Astrocyte of the cerebellum (primary cell): Measurements from ENCODE around the gene MTREX.

Source experiments
- DNase-seq: peaks from one replicate; pipeline ENCODE4 v3.0.0-alpha.2; 2011; ENCODE audit warnings: low read depth
- H3K4me3 ChIP-seq: 2 replicates; pipeline ENCODE4 v1.5.1; 2011; ENCODE audit warnings: mild to moderate bottlenecking, low read depth, low read length, moderate library complexity
- CTCF ChIP-seq: IDR thresholded peaks from 2 replicates; pipeline ENCODE4 v1.5.1; 2012; ENCODE audit warnings: low read length, low read depth, moderate library complexity, mild to moderate bottlenecking; ENCODE audit errors: missing control alignments
- in situ Hi-C: cut with HindIII; loops from 2 replicates; pipeline ENCODE4 v1.10.0; 2017; ENCODE audit warnings: low sequenced_read_pairs

The MTREX gene

DNA sequence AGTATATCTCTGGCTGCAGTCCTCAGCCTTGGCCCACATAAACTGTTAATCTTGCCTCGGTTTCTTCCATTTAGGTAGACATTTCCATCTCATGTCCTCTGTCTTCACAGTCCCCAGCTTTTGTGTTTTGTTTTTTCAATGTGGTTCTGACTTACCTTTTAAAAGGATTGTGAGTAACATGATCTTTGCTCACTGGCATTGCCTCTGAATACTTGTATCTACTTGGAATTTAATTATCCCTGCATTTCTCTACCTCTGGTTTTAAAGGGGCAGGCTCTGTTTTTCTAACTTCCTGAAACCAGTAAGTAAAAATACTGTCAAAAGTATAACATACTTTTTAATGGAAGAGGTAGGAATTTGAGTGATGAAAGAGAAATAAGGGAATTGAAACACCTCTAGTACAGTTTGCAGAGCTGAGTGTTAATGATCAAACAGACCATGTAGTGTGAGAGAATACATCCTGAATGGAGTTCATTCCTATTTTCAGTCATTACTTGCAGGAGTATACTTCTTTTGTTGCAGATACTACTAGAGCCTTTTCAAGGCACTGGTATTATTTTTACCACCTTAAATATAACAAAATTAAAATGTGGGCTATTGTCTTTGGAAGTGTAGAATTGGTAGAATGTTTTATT lies 62.6 kb downstream of the MTREX start:
- no peak for DNase-seq
- H3K4me3 ChIP-seq, result no peak overlapping the region
- in situ Hi-C loops, result no loop called here
- TF ChIP-seq CTCF, result no peak

DNA sequence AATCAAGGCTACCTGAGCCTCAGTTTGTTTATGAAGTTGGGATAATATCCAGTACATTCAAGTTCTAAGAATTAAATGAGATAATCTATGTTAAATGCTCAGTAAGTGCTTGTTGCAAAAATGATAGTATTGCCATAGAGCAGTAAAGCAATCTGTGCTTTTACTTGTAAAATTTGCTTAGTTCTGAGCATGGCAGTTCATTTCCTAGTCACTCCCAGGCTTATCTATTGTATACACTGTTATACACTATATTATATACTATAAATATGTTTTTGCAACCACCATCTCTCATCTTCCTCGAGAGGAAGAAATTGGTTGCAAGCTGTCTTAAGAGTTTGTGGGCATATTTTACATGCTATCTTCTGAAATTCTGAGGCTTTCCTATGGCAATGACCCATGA lies 63.4 kb downstream of the MTREX start:
- H3K4me3 ChIP-seq, result no peak overlapping the region
- no peak for DNase-seq
- no peak for TF ChIP-seq CTCF
- in situ Hi-C loops, result no loop called here

- in situ Hi-C loops, result no loop called here
- TF ChIP-seq CTCF, result no peak
- no peak overlapping the region for H3K4me3 ChIP-seq
- no peak for DNase-seq
These were observed 64.5 kb downstream of the MTREX start for GRCh38 chr5:55372130-55372925.

DNA sequence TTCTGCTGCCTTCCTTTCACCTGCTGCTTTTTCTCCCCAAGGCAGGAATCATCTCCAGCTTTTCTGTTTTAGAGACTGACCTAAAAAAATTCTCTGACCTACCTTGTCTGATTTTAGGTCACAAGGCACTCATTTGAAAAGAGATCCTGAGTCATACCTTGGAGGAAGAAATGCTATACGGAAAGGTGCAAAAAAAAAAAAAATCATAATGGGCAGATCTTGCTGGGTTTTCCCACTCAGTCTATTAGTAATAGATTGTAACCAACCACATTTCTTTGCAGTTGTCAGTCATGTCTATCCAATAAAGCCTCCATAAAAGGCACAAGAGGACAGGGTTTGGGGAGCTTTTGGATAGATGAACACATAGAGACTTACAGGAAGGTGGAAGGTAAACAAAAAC lies 70.0 kb downstream of the MTREX start:
- DNase-seq, result no peak
- no peak for TF ChIP-seq CTCF
- no peak overlapping the region for H3K4me3 ChIP-seq
- in situ Hi-C loops, result no loop called here

GRCh38 chr5:55383254-55383653 lies 75.5 kb downstream of the MTREX start:
- no peak for DNase-seq
- no peak for TF ChIP-seq CTCF
- in situ Hi-C loops, result no loop called here
- H3K4me3 ChIP-seq, result no peak overlapping the region

DNA sequence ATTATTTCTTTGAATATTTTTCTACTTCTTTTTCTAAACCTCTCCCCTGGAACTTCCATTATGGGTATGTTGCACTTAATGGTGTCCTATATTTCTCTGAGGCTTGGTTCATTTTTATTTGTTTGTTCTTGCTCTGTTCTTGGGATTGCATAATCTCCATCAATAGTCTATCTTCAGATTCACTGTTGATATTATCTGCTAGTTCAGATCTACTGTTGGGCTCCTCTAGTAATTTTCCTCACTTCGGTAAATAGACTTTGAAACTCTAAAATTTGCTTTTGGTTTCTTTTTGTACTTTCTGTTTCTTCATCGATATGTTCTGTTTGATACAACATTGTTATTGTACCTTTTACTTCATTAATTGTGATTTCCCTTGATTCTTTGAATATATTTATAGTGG lies 76.3 kb downstream of the MTREX start:
- in situ Hi-C loops, result no loop called here
- TF ChIP-seq CTCF, result no peak
- H3K4me3 ChIP-seq, result no peak overlapping the region
- no peak for DNase-seq
